Measurements from ENCODE around the gene EIF4G1. TPM values are rescaled to one million over a fixed set of nuclear protein-coding genes. Genes with fewer than 3 reads are reported as not detected.

The EIF4G1 gene
- total RNA-seq, 1 donor = 234 TPM

- peak overlapping the region; percentile 89 for H3K4me3 ChIP-seq (ENCODE audit: low read depth, low read length)
- TF ChIP-seq CTCF (IDR thresholded peaks at IDR 0.05; ENCODE audit: insufficient read depth, low read length) = no peak
- DNase-seq (ENCODE audit: low read depth) = no peak
These were observed 1.7 kb downstream of the EIF4G1 start for GRCh38 chr3:184315871-184316661.

GRCh38 chr3:184316792-184317191 is 2.4 kb downstream of the EIF4G1 start:
- H3K4me3 ChIP-seq (ENCODE audit: low read depth, low read length) = peak overlapping the region; percentile 89
- TF ChIP-seq CTCF (IDR thresholded peaks at IDR 0.05; ENCODE audit: insufficient read depth, low read length) = no peak
- no peak for DNase-seq (ENCODE audit: low read depth)

- no peak for DNase-seq (ENCODE audit: low read depth)
- peak overlapping the region; percentile 89 for H3K4me3 ChIP-seq (ENCODE audit: low read depth, low read length)
- TF ChIP-seq CTCF (IDR thresholded peaks at IDR 0.05; ENCODE audit: insufficient read depth, low read length) = no peak
These were observed 2.8 kb downstream of the EIF4G1 start for GRCh38 chr3:184317201-184317600.

- peak overlapping the region; percentile 57 for H3K4me3 ChIP-seq (ENCODE audit: low read depth, low read length)
- TF ChIP-seq CTCF (IDR thresholded peaks at IDR 0.05; ENCODE audit: insufficient read depth, low read length) = no peak
- peak; percentile 98 for DNase-seq (ENCODE audit: low read depth)
These were observed 5.7 kb downstream of the EIF4G1 start for GRCh38 chr3:184320104-184320445.

- TF ChIP-seq CTCF (IDR thresholded peaks at IDR 0.05; ENCODE audit: insufficient read depth, low read length) = no peak
- no peak for DNase-seq (ENCODE audit: low read depth)
- H3K4me3 ChIP-seq (ENCODE audit: low read depth, low read length) = no peak overlapping the region
These were observed 7.3 kb downstream of the EIF4G1 start for GRCh38 chr3:184321666-184322065.

GRCh38 chr3:184322731-184323487 is 8.5 kb downstream of the EIF4G1 start:
- DNase-seq (ENCODE audit: low read depth) = peak; percentile 85
- TF ChIP-seq CTCF (IDR thresholded peaks at IDR 0.05; ENCODE audit: insufficient read depth, low read length) = no peak
- no peak overlapping the region for H3K4me3 ChIP-seq (ENCODE audit: low read depth, low read length)

Data from fibroblast of the aortic adventitia (primary cell).